GM13977 (cell line): ENCODE results near the gene SMARCA4.

ENCODE experiments used
- DNase-seq: peaks from one replicate; pipeline ENCODE4 v3.0.0; 2012; ENCODE audit warnings: low spot score
- in situ Hi-C: fragments of 300-500 bp; cut with MboI; formaldehyde crosslinking; loops from one replicate; pipeline ENCODE4 v1.12.0; 2022; ENCODE audit warnings: low sequenced_read_pairs, low pct_unique_long_range_greater_than_20kb, mixed read lengths, inconsistent platforms; ENCODE audit not compliant: unreplicated experiment
- TF ChIP-seq, protein P1 (sequence below): IDR thresholded peaks from 2 replicates; pipeline ENCODE4 v1.5.1; 2012; ENCODE audit warnings: mild to moderate bottlenecking, control low read depth; ENCODE audit not compliant: insufficient read depth; ENCODE audit errors: extremely low read depth, missing control alignments

SMARCA4 gene

GRCh38 chr19:10960314-10961072 lies at the start of gene SMARCA4:
Gene SMARCA4, plus strand, starts transcription at chr19:10961030. Its CDS starts 23,122 bp downstream, at chr19:10984152.
- TF ChIP-seq, protein P1, sequence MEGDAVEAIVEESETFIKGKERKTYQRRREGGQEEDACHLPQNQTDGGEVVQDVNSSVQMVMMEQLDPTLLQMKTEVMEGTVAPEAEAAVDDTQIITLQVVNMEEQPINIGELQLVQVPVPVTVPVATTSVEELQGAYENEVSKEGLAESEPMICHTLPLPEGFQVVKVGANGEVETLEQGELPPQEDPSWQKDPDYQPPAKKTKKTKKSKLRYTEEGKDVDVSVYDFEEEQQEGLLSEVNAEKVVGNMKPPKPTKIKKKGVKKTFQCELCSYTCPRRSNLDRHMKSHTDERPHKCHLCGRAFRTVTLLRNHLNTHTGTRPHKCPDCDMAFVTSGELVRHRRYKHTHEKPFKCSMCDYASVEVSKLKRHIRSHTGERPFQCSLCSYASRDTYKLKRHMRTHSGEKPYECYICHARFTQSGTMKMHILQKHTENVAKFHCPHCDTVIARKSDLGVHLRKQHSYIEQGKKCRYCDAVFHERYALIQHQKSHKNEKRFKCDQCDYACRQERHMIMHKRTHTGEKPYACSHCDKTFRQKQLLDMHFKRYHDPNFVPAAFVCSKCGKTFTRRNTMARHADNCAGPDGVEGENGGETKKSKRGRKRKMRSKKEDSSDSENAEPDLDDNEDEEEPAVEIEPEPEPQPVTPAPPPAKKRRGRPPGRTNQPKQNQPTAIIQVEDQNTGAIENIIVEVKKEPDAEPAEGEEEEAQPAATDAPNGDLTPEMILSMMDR: no peak
- DNase-seq: peak; percentile 100
- in situ Hi-C loops: no loop called here

DNA sequence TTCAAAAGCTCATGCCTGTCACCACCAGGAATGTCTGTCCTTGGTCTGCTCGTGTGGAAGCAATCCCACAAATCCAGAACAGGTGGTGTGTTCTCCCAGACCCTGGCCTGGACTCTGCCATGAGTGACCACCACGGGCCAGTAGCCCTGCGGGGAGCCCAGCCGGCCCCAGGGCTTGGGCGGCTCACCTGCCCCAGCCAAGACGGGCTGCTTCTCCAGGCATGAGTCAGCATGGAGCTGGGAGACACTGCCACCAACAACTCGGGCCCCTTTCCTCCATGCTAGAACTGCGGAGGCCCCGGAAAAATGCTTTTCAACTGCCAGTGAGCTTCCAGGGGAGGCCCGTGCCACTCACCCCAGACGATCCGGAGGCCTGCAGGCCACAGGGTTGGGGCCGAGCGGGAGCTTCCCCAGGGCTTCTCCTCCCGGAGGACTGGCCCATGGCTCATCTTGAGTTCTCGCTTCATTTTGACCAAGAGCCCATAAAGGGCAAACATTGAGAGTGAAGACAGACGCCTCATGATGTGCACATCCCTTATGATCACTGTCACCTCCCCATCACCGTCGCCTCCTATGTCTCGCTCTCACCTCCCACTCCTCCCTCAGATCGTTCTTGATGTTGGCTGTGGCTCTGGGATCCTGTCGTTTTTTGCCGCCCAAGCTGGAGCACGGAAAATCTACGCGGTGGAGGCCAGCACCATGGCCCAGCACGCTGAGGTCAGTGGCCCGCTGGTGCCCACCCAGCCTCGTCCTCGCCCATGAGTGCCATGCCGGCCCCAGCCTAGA lies 49.1 kb upstream of the SMARCA4 start:
- DNase-seq: no peak
- in situ Hi-C loops: no loop called here
- TF ChIP-seq, protein P1: no peak

GRCh38 chr19:10912619-10913018 lies 48.2 kb upstream of the SMARCA4 start:
- TF ChIP-seq, protein P1: no peak
- DNase-seq: no peak
- in situ Hi-C loops: no loop called here

- in situ Hi-C loops: no loop called here
- TF ChIP-seq, protein P1: no peak
- no peak for DNase-seq
Measured at GRCh38 chr19:10913716-10914340, 47.0 kb upstream of the SMARCA4 start.

- TF ChIP-seq, protein P1: no peak
- DNase-seq: no peak
- in situ Hi-C loops: no loop called here
Measured at GRCh38 chr19:10915130-10916091, 45.4 kb upstream of the SMARCA4 start.
